Pancreas (tissue), 10 donors: ENCODE results near the gene ZNF711. TPM values are rescaled to one million over a fixed set of nuclear protein-coding genes. Genes with fewer than 3 reads are reported as not detected.

Experiments used
- ATAC-seq, 4 donors: fragments of 200-7000 bp; cut with Tn5 transposase; one replicate each; pipeline versions ENCODE4 v1.8.0 to v1.9.1; 2020; ENCODE audit warnings: mild to moderate bottlenecking in 4 of 4, moderate library complexity in 4 of 4
- DNase-seq, 6 donors: peaks; one replicate each; pipeline ENCODE4 v3.0.0-alpha.2; 2020
- FAIRE-seq: peaks from 2 replicates; lab custom pipeline; 2012; peaks lifted over from hg19 to GRCh38; lab: Jason Lieb, UNC
- H3K27ac ChIP-seq, 4 donors: fragments of 200-600 bp; sonication (generic); 1 replicate in 3 of 4; 2 replicates in 1 of 4; pipeline versions ENCODE4 v1.5.0 to v1.8.0; 2020
- H3K27me3 ChIP-seq, 4 donors: fragments of 200-600 bp; one replicate each; pipeline ENCODE4 v1.8.0; 2021
- H3K36me3 ChIP-seq, 3 donors: fragments of 200-600 bp; sonication (generic) in 1 of 3; one replicate each; pipeline versions ENCODE4 v1.5.0 to v1.8.0; 2020 to 2021
- H3K4me1 ChIP-seq, 3 donors: fragments of 200-600 bp; one replicate each; pipeline ENCODE4 v1.8.0; 2021
- H3K4me3 ChIP-seq, 4 donors: fragments of 200-600 bp; sonication (generic) in 2 of 4; one replicate each; pipeline versions ENCODE4 v1.5.0 to v1.8.0; 2020 to 2021
- H3K9me3 ChIP-seq, 4 donors: fragments of 200-600 bp; one replicate each; pipeline ENCODE4 v1.8.0; 2021
- CTCF ChIP-seq, 4 donors: fragments of 200-600 bp; sonication (generic) in 3 of 4; IDR thresholded peaks; one replicate each; pipeline versions ENCODE4 v1.5.0 to v1.8.0; 2021; ENCODE audit warnings: antibody characterized with exemption in 4 of 4
- WGBS, 2 donors: extraction: QIAGEN DNeasy Blood & Tissue Kit; methylation state at CpG; one replicate each; pipeline ENCODE4 v1.1.7; 2013; 5-methylcytosine and 5-hydroxymethylcytosine counted together
- intact Hi-C, 3 donors: fragments of 100-400 bp; cut with DNase I; formaldehyde crosslinking; loops; one replicate each; pipeline versions ENCODE4 v1.11.1 to v1.14.2; 2022
- polyA plus RNA-seq, 2 donors: library from polyadenylated mRNA; stranded (reverse); fragments of 200-250 nt; gene quantifications; one replicate each; pipeline ENCODE4 v1.2.3, GENCODE V29; 2013
- total RNA-seq, 6 donors: library from RNA; stranded (reverse); fragmentation: NEBNext Ultra II Directional in 4 of 6; extraction: Animal tissue kit (Norgen Biotek cat#: 25700) in 4 of 6; gene quantifications; one replicate each; pipeline versions ENCODE4 v1.2.1 to v1.2.4, GENCODE V29; 2021 to 2023
- donor health status: healthy with polysubstance abuse.
- donor health status: DM: no; HTN: no; CAD: no; lungs with moderate emphysema.
- donor health status: DM: no; HTN: no; CAD: no.
- donor health status: control.
- donor health status: control.
- donor health status: Bipolar disorder and iron deficiency.
- donor health status: DM: yes; HTN: yes; CAD: no.
- donor health status: DM: no; HTN: no; CAD: no.
- donor health status: DM: no; HTN: no; CAD: no.
- donor health status: DM: yes; HTN: yes; CAD: no.

The ZNF711 gene
- 1 to 10 TPM; 1.7 to 3.0 (median 2.0) TPM for total RNA-seq
- 1 to 10 TPM; 2.7 to 4.7 TPM for polyA plus RNA-seq

GRCh38 chrX:85243761-85244449, at the start of gene ZNF711, which contains the start of gene SATL1:
TSS of gene ZNF711 (plus strand) at chrX:85243991. CDS start at chrX:85247573, 3,582 bp downstream.
TSS of gene SATL1 (minus strand) at chrX:85243779. CDS start at chrX:85108968, 134,811 bp downstream.
- H3K4me3 ChIP-seq = peak within 1 kb of the TSS; percentile 29 to 50 (median 42)
- FAIRE-seq (no peak), DNase-seq (peak; percentile 43 to 75 (median 57)), ATAC-seq (peak; percentile 78 to 87 (median 81))
- intact Hi-C loops = no loop called here
- no peaks in the 10 kb centered on the region for H3K4me1 ChIP-seq
- H3K27me3 ChIP-seq = peaks cover 0 to 16% (median 0%) of the 10 kb centered on the region in 4 donors
- no peaks in the 10 kb centered on the region for H3K9me3 ChIP-seq
- no peak for TF ChIP-seq CTCF (IDR thresholded peaks at IDR 0.05)
- H3K36me3 ChIP-seq = no peaks in the 10 kb centered on the region
- H3K27ac ChIP-seq = peak within 1 kb of the TSS; percentile 44 to 62 (median 55)
- 1 to 28% methylated on average over 65 of the region's 65 CpGs for WGBS, 2 donors

GRCh38 chrX:85196319-85196718, 47.5 kb upstream of the ZNF711 start:
- 52 to 89% methylated on average over 1 of the region's 1 CpG for WGBS, 2 donors
- H3K9me3 ChIP-seq = no peaks in the 10 kb centered on the region
- no peaks in the 10 kb centered on the region for H3K4me1 ChIP-seq
- DNase-seq (no peak), FAIRE-seq (peak; percentile 5), ATAC-seq (no peak)
- H3K27ac ChIP-seq = no peak overlapping the region
- no peak for TF ChIP-seq CTCF (IDR thresholded peaks at IDR 0.05)
- H3K27me3 ChIP-seq = no peaks in the 10 kb centered on the region
- H3K36me3 ChIP-seq = no peaks in the 10 kb centered on the region
- intact Hi-C loops = no loop called here
- no peak overlapping the region for H3K4me3 ChIP-seq

GRCh38 chrX:85203461-85203970, 40.3 kb upstream of the ZNF711 start:
- no peak for TF ChIP-seq CTCF (IDR thresholded peaks at IDR 0.05)
- no peak overlapping the region for H3K27ac ChIP-seq
- no peak overlapping the region for H3K4me3 ChIP-seq
- WGBS, 2 donors = 77 to 86% methylated on average over 8 of the region's 8 CpGs
- peaks cover 0 to 7% (median 0%) of the 10 kb centered on the region in 4 donors for H3K27me3 ChIP-seq
- H3K36me3 ChIP-seq = no peaks in the 10 kb centered on the region
- peak in 2 of 6 donors; percentile 32 to 36 for DNase-seq
- intact Hi-C loops = no loop called here
- no peaks in the 10 kb centered on the region for H3K4me1 ChIP-seq
- no peaks in the 10 kb centered on the region for H3K9me3 ChIP-seq
- no peak for FAIRE-seq
- no peak for ATAC-seq

GRCh38 chrX:85213792-85214530, 29.8 kb upstream of the ZNF711 start:
- DNase-seq (no peak), FAIRE-seq (no peak), ATAC-seq (no peak)
- Histone ChIP-seq H3K4me1 (no peaks in the 10 kb centered on the region), H3K4me3 (no peak overlapping the region), H3K9me3 (no peaks in the 10 kb centered on the region), H3K27ac (no peak overlapping the region), H3K27me3 (peaks cover 0 to 5% (median 0%) of the 10 kb centered on the region in 4 donors), H3K36me3 (no peaks in the 10 kb centered on the region)
- intact Hi-C loops = no loop called here
- WGBS, 2 donors = 81 to 82% methylated on average over 3 of the region's 3 CpGs
- no peak for TF ChIP-seq CTCF (IDR thresholded peaks at IDR 0.05)
